Stimulated activated CD4-positive, alpha-beta T cell treated with anti-CD3 and anti-CD28 coated beads, Interleukin-15, amount 100 ng/mL, for 24 hours (primary cell): ENCODE measurements around the gene FAM3A.

Experiments used
- DNase-seq: peaks from one replicate; pipeline ENCODE4 v3.0.0-alpha.2; 2020

The FAM3A gene

GRCh38 chrX:154534526-154535322, 18.7 kb upstream of the FAM3A start:
- DNase-seq: peak; percentile 89

DNA sequence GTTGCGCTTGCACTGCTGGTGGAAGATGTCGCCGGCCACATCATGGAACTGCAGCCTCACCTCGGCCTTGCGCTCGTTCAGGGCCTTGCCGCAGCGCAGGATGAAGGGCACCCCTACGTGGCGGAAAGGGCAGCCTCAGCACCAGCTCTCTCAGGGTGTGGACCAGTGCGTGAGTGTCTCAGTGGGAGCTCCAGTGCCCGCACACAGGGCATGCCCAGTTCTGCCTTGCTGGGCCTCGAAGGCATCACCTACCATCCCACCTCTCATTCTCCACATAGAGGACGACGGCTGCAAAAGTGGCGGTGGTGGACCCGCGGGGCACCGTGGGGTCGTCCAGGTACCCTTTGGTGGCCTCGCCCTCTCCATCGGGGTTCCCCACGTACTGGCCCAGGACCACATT, 16.7 kb upstream of the FAM3A start:
- no peak for DNase-seq

DNA sequence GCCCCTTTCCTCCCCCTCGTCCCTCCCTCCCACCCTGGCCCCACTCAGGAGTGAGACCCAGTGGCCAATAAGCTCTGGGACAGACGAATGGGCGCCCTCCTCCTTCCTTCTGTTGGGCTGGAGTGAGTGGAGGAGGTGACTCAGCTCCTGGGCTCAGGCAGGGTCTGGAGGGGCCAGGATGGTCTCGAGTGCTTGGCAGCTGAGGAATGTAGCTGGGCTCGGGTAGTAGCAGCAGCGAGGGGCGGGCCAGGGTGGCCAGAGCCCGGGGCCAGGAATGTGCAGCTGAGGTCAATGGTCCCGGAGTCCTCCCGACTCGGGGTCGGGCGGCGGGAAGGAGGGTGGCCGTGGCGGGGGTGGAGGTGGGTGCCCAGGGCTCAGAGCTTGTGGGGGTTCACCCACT, 15.6 kb upstream of the FAM3A start:
- no peak for DNase-seq

DNA sequence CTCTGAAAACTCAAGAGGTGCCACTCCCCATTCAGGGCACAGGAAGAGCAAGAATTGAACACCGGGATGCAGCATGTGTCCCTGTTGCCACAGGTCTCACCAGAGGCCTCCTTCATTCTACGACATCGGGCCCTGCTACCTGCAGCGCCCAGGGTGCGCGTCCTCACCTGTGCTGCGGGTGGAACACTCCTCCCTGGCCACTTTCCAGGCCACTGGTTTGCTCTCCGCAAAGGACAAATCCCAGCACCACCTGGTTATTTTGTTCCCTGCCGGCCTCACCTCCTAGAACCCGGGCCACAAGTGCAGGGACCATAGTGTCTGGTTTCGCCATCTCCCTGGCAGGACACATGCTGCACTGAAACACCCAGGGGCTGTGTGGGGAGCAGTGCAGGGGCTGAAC, 14.3 kb upstream of the FAM3A start:
- DNase-seq: no peak

DNA sequence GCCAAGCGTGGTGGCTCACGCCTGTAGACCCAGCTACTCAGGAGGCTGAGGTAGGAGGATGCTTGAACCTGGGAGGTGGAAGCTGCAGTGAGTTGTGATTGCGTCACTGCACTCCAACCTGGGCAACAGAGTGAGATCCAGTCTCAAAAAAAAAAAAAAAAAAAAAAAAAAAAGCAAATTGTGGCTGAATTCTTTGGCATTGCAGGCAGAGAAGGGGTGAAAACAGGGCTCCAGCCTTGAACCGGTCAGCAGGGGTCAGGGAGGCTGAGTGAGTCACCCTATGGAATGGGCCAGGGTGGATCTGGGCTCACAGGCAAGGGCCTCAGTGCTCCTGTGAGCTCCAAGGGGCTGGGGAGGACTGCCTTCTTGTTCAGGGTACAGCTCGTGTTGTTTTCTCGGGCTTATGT, 13.2 kb upstream of the FAM3A start:
- no peak for DNase-seq

DNA sequence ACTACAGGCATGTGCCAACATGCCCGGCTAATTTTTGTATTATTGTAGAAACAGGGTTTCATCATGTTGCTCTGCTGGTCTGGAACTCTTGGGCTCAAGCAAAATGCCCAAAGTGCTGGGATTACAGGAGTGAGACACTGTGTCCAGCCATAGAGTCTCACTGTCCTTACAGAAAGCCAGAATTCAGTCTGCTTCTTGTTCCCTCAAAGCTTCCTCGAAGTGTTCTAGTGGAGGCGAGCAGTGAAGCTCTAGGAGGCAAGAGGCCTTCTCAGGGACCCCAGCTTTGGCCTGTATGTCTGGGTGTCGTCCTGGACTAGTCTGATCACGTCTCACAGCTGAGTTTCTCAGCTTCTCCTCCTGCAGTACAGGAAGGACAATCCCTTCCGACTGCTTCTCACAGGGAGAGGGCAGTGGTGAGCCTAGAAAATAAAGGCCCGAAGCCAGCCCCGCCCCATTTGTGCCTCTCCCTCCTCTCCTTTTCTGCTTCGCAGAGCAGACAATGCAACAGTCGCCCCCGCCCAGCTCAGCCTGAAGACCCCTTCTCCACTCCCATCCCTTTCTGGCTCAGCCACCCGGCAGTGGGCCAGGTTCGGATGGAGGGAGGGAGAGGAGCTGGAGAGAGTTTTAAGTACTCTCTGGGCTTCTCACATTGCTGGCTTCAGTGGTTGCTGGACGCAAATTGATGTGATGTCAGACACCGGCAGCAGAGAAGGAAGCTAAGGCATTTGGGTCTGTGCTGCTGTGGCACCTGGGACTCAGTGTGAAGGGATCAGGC, 11.1 kb upstream of the FAM3A start:
- peak; percentile 77 for DNase-seq

GRCh38 chrX:154525606-154526490, 9.8 kb upstream of the FAM3A start:
- no peak for DNase-seq

- no peak for DNase-seq
Observed at GRCh38 chrX:154519389-154519788, 3.4 kb upstream of the FAM3A start.

DNA sequence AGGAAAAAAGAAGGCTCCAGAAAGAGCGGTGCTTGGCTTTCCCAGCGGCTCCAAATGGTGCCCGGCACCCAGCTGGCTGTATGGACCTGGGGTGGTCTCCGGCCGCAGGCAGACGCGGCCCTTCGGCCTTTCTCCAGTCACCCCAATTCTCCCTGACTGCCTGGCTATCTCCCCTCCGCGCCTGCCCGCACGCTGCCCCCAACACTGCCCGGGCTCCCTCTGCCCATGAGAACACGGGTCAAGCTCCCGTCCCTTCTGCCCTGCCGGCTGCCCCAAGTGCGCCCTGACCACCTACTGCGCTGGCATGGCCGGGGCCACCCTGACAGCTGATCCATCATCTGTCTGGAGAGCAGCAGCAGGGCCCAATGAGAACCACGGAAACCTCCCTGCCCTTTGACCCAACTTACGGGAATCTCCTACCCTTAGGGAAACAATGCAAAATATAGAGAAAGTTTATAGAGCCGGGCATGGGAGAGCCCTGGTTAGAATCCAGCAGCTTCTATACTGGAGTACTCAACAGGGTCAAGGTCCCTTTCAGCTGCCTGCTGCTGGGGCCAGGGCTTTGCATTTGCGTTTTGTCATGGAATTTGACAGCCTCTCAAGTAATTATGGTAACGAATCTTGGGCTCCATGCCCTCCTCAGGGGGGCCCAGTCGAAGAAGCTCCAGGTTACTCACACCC, 1.2 kb upstream of the FAM3A start:
- DNase-seq: no peak

DNA sequence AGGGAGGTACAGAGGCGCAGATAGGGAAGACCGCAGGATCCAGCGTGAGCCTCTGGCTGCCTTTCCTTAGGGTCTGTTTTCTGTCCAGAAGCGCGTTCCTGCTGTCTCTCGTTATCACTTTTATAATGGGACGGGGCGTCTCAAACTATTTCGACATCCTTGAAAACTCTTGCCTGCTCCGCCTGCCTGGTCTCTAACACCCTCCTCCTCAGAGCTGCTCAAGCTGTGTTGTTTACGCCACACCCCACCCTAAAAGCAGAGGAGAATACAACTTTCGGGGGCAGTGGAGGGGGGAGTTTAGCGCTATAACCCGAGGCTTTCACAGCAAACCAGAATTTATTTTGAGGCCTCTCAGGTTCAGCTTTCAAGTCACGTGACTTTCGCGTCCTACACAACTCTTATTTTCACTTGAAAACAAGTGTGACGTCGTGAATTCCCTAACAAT, 646 bp upstream of the FAM3A start:
- no peak for DNase-seq

GRCh38 chrX:154515090-154515965, 704 bp downstream of the FAM3A start:
- peak; percentile 33 for DNase-seq

DNA sequence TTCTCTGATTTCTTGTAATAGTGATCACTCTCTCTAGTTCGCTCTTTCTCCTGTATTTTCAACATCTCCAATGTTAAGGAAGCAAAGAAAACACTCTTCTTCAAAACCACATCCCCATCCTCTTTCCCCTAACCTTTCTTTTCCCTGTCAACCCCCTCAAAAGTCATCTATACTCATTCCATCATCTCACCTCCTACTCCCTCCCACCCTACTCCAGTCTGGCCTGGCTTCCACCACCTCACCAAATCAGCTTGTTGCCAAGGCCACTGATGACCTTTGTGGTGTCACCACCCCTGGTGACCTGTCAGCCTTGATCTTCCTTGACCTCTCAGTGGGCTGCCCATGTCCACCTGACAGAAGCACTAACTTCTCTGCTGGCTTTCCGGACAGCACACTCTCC, 2.3 kb downstream of the FAM3A start:
- no peak for DNase-seq

- DNase-seq: no peak
Observed at GRCh38 chrX:154512879-154513553, 3.0 kb downstream of the FAM3A start.

- DNase-seq: no peak
Observed at GRCh38 chrX:154511761-154512160, 4.3 kb downstream of the FAM3A start.

DNA sequence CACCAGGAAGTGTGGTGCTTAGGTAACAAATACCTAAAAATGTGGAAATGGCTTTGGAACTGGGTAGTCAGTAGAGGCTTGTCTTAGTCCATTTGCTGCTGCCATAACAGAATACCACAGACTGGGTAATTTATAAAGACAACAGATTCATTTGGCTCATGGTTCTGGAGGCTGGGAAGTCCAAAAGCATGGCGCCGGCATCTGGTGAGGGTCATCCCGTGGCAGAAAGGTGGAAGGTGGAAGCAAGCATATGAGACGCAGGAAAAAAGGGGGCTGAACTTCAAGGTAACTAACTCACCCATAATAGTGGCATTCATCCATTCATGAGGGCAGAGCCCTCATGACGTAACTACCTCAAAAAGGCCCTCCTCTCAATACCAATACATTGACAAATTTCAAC, 6.6 kb downstream of the FAM3A start:
- DNase-seq: no peak

- DNase-seq: no peak
Observed at GRCh38 chrX:154508384-154508745, 7.7 kb downstream of the FAM3A start.

- no peak for DNase-seq
Observed at GRCh38 chrX:154507673-154508383, 8.2 kb downstream of the FAM3A start.

DNA sequence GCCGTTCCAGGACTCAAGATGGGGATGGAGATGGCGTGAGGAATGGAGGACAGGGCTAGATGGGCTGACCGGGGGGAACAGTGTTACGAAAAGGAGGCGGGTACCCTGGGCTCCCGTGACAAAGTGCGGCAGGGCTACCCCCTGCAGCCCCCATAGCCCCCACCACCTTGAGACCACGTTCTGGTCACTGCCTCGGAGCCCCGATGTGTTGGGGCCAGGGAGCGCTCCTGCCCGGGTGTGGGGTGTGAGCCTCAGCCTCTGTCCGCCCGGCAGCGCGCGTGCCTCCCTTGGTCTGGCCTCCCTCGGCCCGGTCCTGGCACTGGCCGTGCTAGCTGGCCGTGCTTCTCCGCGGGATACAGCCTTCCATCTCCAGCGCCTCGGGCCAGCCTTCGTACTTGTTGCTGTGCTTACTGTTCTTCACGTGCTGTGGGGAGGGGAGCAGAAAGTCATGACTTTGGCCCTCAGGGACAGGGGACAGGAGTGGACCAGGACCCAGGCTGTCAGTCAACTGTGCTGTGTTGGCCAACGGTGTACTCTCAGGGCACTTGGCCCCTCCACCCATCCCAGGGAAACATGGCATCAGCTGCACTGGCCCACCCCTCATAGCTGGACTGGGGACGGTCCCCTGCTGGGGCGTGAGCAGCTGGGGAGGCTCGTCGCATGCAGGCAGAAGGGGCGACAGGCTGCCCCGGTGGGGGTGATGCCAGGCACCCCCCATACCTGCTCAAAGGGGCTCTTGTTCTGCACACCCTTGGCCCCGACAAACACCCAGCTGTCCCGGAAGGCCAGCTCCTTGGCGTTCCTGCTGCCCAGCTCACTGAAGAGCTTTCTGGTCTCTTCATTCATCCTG, 9.3 kb downstream of the FAM3A start:
- DNase-seq: no peak

DNA sequence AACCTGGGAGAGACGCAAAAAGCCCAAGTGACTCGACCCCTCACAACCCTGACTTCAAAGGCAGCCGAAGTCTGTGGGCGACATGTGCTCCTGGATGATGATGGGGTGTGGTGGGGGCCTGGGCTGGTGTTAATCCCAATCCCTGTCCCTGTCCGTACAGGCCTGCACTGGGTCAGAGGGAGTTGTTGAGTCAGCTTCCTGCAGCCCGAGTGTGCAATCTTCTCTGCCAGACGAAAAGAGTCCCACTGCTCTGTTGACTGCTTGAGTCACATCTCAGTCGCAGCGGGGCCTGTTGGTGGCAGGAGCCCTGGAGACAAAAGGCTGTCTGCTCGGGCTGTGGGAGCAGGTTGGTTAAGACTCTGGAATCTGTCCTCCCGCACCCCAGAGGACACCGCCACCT, 10.3 kb downstream of the FAM3A start:
- no peak for DNase-seq
